Cardiac muscle cell (in vitro differentiated cells and primary cell): ENCODE results near the gene PRKD1. TPM values are rescaled to one million over a fixed set of nuclear protein-coding genes. Genes with fewer than 3 reads are reported as not detected.

Experiments used
- DNase-seq, 2 donors: peaks; one replicate each; pipeline versions ENCODE4 v3.0.0 to v3.0.0-alpha.2; 2010 to 2017; ENCODE audit warnings: low read depth in 1 of 2, low spot score in 1 of 2
- H3K27ac ChIP-seq: fragments of 200-600 bp; sonication (generic); 2 replicates; pipeline ENCODE4 v1.5.1; 2016
- H3K27me3 ChIP-seq: fragments of 200-600 bp; sonication (generic); 2 replicates; pipeline ENCODE4 v1.6.0; 2016; ENCODE audit warnings: control low read depth
- H3K36me3 ChIP-seq: fragments of 200-600 bp; sonication (generic); 2 replicates; pipeline ENCODE4 v1.5.1; 2016; ENCODE audit warnings: control low read depth
- H3K4me1 ChIP-seq: fragments of 200-600 bp; sonication (generic); 2 replicates; pipeline ENCODE4 v1.8.1; 2017; ENCODE audit warnings: low read depth, mild to moderate bottlenecking, mixed run types
- H3K4me3 ChIP-seq: fragments of 200-600 bp; sonication (generic); 2 replicates; pipeline ENCODE4 v1.5.1; 2016; ENCODE audit warnings: mild to moderate bottlenecking
- H3K9me3 ChIP-seq: fragments of 200-600 bp; sonication (generic); 2 replicates; pipeline ENCODE4 v1.5.1; 2017; ENCODE audit warnings: low read depth, mild to moderate bottlenecking, control low read depth
- polyA plus RNA-seq: library from polyadenylated mRNA; unstranded; fragments of >200 nt; fragmentation: Nextera tagmentation; extraction: Ambion mirVana; gene quantifications from 2 replicates; pipeline ENCODE4 v1.2.1, GENCODE V29; 2016
- total RNA-seq: library from RNA; depleted of rRNA; stranded (reverse); fragments of >200 nt; gene quantifications from 2 replicates; pipeline ENCODE4 v1.2.3, GENCODE V29; 2016
- TF ChIP-seq, protein P1 (sequence below): IDR thresholded peaks from 2 replicates; pipeline ENCODE4 v1.5.1; 2012; ENCODE audit warnings: low read depth, mild to moderate bottlenecking, low read length

The PRKD1 gene
- total and polyA plus RNA-seq, 2 experiments from 2014 or later: 15.2 to 15.7 TPM

DNA sequence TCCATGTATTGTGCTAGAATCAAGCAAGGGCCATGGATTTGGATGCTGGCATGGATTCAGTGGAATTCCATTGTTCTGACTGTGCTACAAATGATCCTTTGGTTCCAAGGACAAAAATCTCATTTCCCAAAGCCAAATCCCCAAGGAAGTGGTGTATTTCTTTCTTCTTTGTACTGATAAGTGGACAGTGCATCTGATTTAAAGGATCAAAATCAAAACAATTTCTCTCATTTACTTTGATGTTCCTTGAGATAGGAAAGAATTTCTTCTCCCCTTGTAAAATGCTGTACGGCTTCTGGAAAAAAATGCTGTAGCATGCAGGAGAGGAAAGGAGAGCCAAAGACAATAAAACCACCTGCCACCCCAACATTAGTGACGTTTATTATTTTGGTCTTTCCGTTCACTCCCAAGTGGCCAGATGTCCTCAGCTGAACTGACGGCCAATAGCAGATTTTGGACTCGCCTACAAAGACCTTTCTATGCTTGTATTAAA, 185.7 kb downstream of the PRKD1 start:
- Histone ChIP-seq H3K4me3 (no peak overlapping the region), H3K27me3 (no peaks in the 10 kb centered on the region), H3K27ac (no peak overlapping the region), H3K9me3 (no peaks in the 10 kb centered on the region), H3K36me3 (no peaks in the 10 kb centered on the region), H3K4me1 (peaks cover 42% of the 10 kb centered on the region)
- TF ChIP-seq, protein P1, sequence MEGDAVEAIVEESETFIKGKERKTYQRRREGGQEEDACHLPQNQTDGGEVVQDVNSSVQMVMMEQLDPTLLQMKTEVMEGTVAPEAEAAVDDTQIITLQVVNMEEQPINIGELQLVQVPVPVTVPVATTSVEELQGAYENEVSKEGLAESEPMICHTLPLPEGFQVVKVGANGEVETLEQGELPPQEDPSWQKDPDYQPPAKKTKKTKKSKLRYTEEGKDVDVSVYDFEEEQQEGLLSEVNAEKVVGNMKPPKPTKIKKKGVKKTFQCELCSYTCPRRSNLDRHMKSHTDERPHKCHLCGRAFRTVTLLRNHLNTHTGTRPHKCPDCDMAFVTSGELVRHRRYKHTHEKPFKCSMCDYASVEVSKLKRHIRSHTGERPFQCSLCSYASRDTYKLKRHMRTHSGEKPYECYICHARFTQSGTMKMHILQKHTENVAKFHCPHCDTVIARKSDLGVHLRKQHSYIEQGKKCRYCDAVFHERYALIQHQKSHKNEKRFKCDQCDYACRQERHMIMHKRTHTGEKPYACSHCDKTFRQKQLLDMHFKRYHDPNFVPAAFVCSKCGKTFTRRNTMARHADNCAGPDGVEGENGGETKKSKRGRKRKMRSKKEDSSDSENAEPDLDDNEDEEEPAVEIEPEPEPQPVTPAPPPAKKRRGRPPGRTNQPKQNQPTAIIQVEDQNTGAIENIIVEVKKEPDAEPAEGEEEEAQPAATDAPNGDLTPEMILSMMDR: no peak
- peak in 1 of 2 donors; percentile 81 for DNase-seq

GRCh38 chr14:29740491-29740890, 187.2 kb downstream of the PRKD1 start:
- H3K27me3 ChIP-seq: no peaks in the 10 kb centered on the region
- TF ChIP-seq, protein P1: no peak
- DNase-seq: no peak

DNA sequence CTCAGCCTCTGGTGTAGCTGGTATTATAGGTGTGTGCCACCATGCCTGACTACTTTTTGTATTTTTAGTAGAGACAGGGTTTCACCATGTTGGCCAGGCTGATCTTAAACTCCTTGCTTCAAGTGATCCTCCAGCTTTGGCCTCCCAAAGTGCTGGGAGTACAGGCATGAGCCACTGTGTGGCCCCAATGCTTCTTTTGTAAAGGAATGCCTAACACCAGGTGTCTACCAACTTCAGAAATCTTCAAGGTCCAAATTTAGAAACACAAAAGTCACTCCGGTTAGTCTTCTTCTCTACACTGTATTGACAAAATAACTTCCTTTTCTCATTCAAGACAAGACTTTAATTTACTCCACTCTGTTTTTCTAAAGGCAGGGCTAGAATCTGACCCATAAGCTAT, 188.7 kb downstream of the PRKD1 start:
- DNase-seq: no peak
- Histone ChIP-seq H3K27ac (no peak overlapping the region), H3K4me1 (peaks cover 25% of the 10 kb centered on the region), H3K27me3 (no peaks in the 10 kb centered on the region), H3K9me3 (no peaks in the 10 kb centered on the region), H3K36me3 (no peaks in the 10 kb centered on the region), H3K4me3 (no peak overlapping the region)
- TF ChIP-seq, protein P1: no peak

More at GRCh38 chr14:29740491-29740890, 187.2 kb downstream of the PRKD1 start:
- Histone ChIP-seq H3K9me3 (no peaks in the 10 kb centered on the region), H3K4me1 (peaks cover 30% of the 10 kb centered on the region), H3K36me3 (no peaks in the 10 kb centered on the region), H3K27ac (no peak overlapping the region), H3K4me3 (no peak overlapping the region)

GRCh38 chr14:29738056-29738455, 189.6 kb downstream of the PRKD1 start:
- peaks cover 16% of the 10 kb centered on the region for H3K4me1 ChIP-seq
- H3K27me3 ChIP-seq: no peaks in the 10 kb centered on the region
- H3K27ac ChIP-seq: no peak overlapping the region
- no peak overlapping the region for H3K4me3 ChIP-seq
- TF ChIP-seq, protein P1: no peak
- DNase-seq: no peak
- no peaks in the 10 kb centered on the region for H3K9me3 ChIP-seq
- H3K36me3 ChIP-seq: no peaks in the 10 kb centered on the region

- no peak for DNase-seq
- Histone ChIP-seq H3K27ac (no peak overlapping the region), H3K9me3 (no peaks in the 10 kb centered on the region), H3K4me3 (no peak overlapping the region), H3K4me1 (no peaks in the 10 kb centered on the region), H3K36me3 (no peaks in the 10 kb centered on the region), H3K27me3 (no peaks in the 10 kb centered on the region)
- TF ChIP-seq, protein P1: no peak
Observed at GRCh38 chr14:29735459-29735858, 192.2 kb downstream of the PRKD1 start.
